IPS DF 6.9 (cell line): ENCODE data around the gene TREM2.

Experiments used
- DNase-seq: peaks from one replicate; pipeline ENCODE4 v3.0.0-alpha.2; 2013; ENCODE audit warnings: low read depth, low spot score
- H3K27ac ChIP-seq: one replicate; pipeline ENCODE4 v1.5.1; 2013; ENCODE audit warnings: low read length, control low read depth
- H3K27me3 ChIP-seq: 2 replicates; pipeline ENCODE4 v1.6.1; 2013; ENCODE audit warnings: mild to moderate bottlenecking, low read length; ENCODE audit not compliant: control insufficient read depth, insufficient read depth
- H3K36me3 ChIP-seq: 2 replicates; pipeline ENCODE4 v1.6.1; 2013; ENCODE audit warnings: low read length; ENCODE audit not compliant: control insufficient read depth, insufficient read depth
- H3K4me1 ChIP-seq: 2 replicates; pipeline ENCODE4 v1.6.1; 2013; ENCODE audit warnings: low read length; ENCODE audit not compliant: control insufficient read depth, insufficient read depth
- H3K4me3 ChIP-seq: 2 replicates; pipeline ENCODE4 v1.5.1; 2013; ENCODE audit warnings: mild to moderate bottlenecking, low read length
- H3K9me3 ChIP-seq: 2 replicates; pipeline ENCODE4 v1.6.1; 2013; ENCODE audit warnings: low read length, inconsistent platforms; ENCODE audit not compliant: control insufficient read depth, insufficient read depth
- WGBS: extraction: QIAGEN DNeasy Blood & Tissue Kit; methylation state at CpG from one replicate; pipeline ENCODE4 v1.1.7; 2013; ENCODE audit warnings: mixed read lengths, missing lambda C conversion rate; ENCODE audit not compliant: insufficient read length, insufficient coverage; 5-methylcytosine and 5-hydroxymethylcytosine counted together

TREM2 gene

GRCh38 chr6:41162687-41163418 lies at the start of gene TREM2:
Gene TREM2, minus strand, starts transcription at chr6:41163116. Its CDS starts 34 bp downstream, at chr6:41163082.
- H3K27ac ChIP-seq: no peak within 1 kb of the TSS
- no peaks in the 10 kb centered on the region for H3K4me1 ChIP-seq
- WGBS: no CpG with 5 or more reads among the region's 10 CpGs
- no peaks in the 10 kb centered on the region for H3K36me3 ChIP-seq
- no peak within 1 kb of the TSS for H3K4me3 ChIP-seq
- H3K27me3 ChIP-seq: no peaks in the 10 kb centered on the region
- no peak for DNase-seq
- H3K9me3 ChIP-seq: no peaks in the 10 kb centered on the region

- H3K27ac ChIP-seq: no peak overlapping the region
- no peaks in the 10 kb centered on the region; the same call in 1 of the 2 replicates for H3K9me3 ChIP-seq
- no CpG with 5 or more reads among the region's 5 CpGs for WGBS
- H3K27me3 ChIP-seq: no peaks in the 10 kb centered on the region
- DNase-seq: no peak
- H3K4me3 ChIP-seq: no peak overlapping the region
- no peaks in the 10 kb centered on the region for H3K36me3 ChIP-seq
- H3K4me1 ChIP-seq: no peaks in the 10 kb centered on the region
These were observed 46.8 kb upstream of the TREM2 start for GRCh38 chr6:41209547-41210320.

- no CpG with 5 or more reads among the region's 7 CpGs for WGBS
These were observed 45.7 kb upstream of the TREM2 start for GRCh38 chr6:41208439-41209106.

GRCh38 chr6:41204156-41204555 lies 41.2 kb upstream of the TREM2 start:
- no peaks in the 10 kb centered on the region for H3K36me3 ChIP-seq
- H3K27me3 ChIP-seq: no peaks in the 10 kb centered on the region

More at GRCh38 chr6:41208439-41209106, 45.7 kb upstream of the TREM2 start:
- H3K4me3 ChIP-seq: no peak overlapping the region
- H3K4me1 ChIP-seq: no peaks in the 10 kb centered on the region
- DNase-seq: no peak
- H3K36me3 ChIP-seq: no peaks in the 10 kb centered on the region
- no peaks in the 10 kb centered on the region for H3K9me3 ChIP-seq
- no peak overlapping the region for H3K27ac ChIP-seq
- no peaks in the 10 kb centered on the region for H3K27me3 ChIP-seq

DNA sequence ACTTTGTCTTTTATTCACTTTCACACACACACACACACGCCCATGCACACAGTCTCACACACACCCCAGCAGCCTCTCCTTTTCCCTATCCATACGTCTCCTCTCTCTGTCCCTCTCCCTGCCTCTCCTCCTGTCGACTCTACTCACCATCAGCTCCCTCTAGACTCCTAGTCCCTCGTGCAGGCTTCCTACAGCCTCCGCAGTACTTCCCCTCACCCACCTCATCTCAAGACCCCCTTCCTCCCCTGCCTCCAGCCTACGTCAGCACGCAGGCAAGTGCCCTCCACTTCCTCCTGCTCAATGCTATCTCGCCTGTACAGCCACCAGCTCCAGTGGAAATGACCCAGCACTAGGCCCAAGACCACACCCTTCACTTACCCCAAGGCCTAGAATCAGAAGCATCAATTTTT lies 38.9 kb upstream of the TREM2 start:
- Histone ChIP-seq H3K4me1 (peaks cover 7% of the 10 kb centered on the region), H3K27ac (no peak overlapping the region), H3K4me3 (no peak overlapping the region), H3K36me3 (no peaks in the 10 kb centered on the region), H3K9me3 (no peaks in the 10 kb centered on the region), H3K27me3 (no peaks in the 10 kb centered on the region)
- DNase-seq: no peak
- no CpG with 5 or more reads among the region's 8 CpGs for WGBS

More at GRCh38 chr6:41204156-41204555, 41.2 kb upstream of the TREM2 start:
- no CpG with 5 or more reads among the region's 1 CpG for WGBS
- Histone ChIP-seq H3K27ac (no peak overlapping the region), H3K4me1 (peaks cover 7% of the 10 kb centered on the region), H3K9me3 (no peaks in the 10 kb centered on the region), H3K4me3 (no peak overlapping the region)
- DNase-seq: no peak

DNA sequence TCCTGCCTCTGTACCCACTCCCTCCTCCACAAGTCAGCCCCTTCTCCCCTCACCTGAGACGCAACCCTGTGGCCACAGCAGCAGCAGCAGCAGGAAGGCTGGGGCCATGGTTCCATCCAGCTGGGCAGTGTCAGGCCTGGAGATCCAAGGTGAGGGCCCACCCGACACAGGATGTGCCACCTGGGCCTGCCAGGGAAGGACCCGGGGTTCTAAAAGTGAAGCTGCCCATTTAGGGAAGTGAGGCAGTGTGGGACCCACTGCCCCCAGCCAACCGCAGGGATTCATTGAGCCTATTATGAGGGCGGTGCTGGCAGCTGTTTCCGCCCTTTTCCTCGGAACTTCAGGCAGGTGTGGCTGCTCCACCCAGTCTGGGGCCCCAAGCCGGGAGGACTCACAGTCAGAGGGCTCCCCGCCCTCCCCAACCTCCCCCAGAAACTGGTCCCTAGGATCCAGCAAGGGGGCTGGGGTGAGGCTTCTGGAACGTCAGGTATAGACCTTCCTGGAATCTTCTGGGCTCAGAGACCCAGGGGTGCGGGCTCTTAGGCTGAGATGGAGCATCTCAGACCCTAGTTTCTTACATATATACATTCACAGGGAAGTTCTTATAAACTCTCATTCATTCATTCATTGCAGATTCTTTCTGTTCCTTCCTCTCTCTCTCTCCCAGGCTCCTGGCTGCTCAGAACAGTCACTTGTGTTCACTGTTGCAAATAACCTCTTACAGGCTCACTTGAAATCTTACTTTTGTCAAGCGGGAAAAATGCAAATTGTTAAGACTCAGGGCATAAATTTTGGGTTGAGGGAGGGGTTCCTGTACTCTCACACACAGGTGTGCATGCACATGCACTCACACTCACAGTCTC lies 38.2 kb upstream of the TREM2 start, which contains the start of gene TREML2:
Gene TREML2, minus strand, starts transcription at position 249 of the 863 bp plus-strand sequence. Its CDS starts 141 bp downstream, at position 108.
- no peaks in the 10 kb centered on the region for H3K36me3 ChIP-seq
- no peaks in the 10 kb centered on the region for H3K27me3 ChIP-seq
- WGBS: no CpG with 5 or more reads among the region's 12 CpGs
- peaks cover 7% of the 10 kb centered on the region for H3K4me1 ChIP-seq
- no peak for DNase-seq
- no peak within 1 kb of the TSS for H3K4me3 ChIP-seq
- no peak within 1 kb of the TSS for H3K27ac ChIP-seq
- no peaks in the 10 kb centered on the region for H3K9me3 ChIP-seq

GRCh38 chr6:41200296-41200900 lies 37.5 kb upstream of the TREM2 start:
- WGBS: no CpG with 5 or more reads among the region's 2 CpGs
- H3K36me3 ChIP-seq: no peaks in the 10 kb centered on the region
- no peak overlapping the region for H3K4me3 ChIP-seq
- peaks cover 7% of the 10 kb centered on the region for H3K4me1 ChIP-seq
- no peaks in the 10 kb centered on the region for H3K9me3 ChIP-seq
- no peak overlapping the region for H3K27ac ChIP-seq
- no peak for DNase-seq
- no peaks in the 10 kb centered on the region for H3K27me3 ChIP-seq

GRCh38 chr6:41199552-41200246 lies 36.8 kb upstream of the TREM2 start:
- Histone ChIP-seq H3K4me1 (peaks cover 7% of the 10 kb centered on the region), H3K9me3 (no peaks in the 10 kb centered on the region), H3K4me3 (no peak overlapping the region), H3K27me3 (no peaks in the 10 kb centered on the region), H3K27ac (no peak overlapping the region), H3K36me3 (no peaks in the 10 kb centered on the region)
- no peak for DNase-seq
- no CpG with 5 or more reads among the region's 1 CpG for WGBS

DNA sequence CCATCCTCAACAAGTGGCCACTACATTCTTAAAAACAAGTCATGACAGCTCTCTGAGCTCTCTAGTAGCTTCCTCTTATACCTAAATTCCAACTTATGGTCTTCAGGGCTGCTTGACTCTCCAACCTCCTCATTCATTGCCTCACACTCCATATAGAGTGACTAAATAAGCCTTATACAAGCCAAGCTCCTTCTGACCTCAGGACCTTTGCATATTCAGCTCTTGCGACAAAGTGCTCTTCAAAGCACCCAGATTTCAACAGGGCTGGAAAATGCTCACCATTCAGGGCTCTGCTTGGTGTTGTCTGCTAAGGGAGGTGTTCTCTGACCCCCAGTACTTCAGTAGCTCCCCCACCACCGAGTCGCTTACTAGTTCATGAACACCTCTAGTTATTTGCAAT lies 34.3 kb upstream of the TREM2 start:
- no peak for DNase-seq
- Histone ChIP-seq H3K9me3 (no peaks in the 10 kb centered on the region), H3K4me3 (no peak overlapping the region), H3K36me3 (no peaks in the 10 kb centered on the region), H3K27ac (no peak overlapping the region), H3K27me3 (no peaks in the 10 kb centered on the region), H3K4me1 (peaks cover 6% of the 10 kb centered on the region)
- WGBS: no CpG with 5 or more reads among the region's 3 CpGs
